ENCODE results near the gene C14orf93. TPM values are rescaled to one million over a fixed set of nuclear protein-coding genes. Genes with fewer than 3 reads are reported as not detected.

The C14orf93 gene
- total RNA-seq, 2 donors from 2014 or later: 15.1 to 17.6 TPM

DNA sequence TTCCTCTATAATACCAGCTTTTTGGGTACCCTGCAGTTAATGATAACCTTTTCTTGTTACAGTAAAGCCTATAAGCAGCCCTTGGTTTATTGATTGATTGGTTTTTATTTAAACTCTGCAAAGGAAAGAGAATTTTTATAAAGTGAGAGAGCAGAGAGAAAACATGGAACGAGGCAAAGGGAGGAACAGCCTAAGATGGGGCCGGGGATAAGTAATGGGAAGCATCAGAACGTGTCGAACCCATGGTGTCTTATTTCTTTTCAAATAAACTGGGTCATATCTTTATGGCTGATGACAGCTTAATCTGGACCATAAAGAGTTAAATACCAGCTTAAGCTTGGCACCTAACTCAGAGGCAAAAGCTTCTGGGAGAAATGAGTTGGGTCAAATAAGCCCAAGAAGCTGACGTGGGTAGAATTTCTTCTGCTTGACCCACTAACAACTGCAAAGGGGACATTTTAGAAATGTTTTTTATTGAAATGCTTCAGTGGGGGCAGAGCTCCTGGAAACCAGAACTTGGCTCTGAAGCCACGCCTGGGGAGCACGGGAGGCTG is 12.0 kb upstream of the C14orf93 start:
- Histone ChIP-seq H3K4me1 (replicated peaks) (no peaks in the 10 kb centered on the region), H3K27me3 (replicated peaks; ENCODE audit: insufficient read depth) (no peaks in the 10 kb centered on the region), H3K9me3 (no peaks in the 10 kb centered on the region), H3K4me3 (no peak overlapping the region), H3K27ac (no peak overlapping the region), H3K36me3 (no peaks in the 10 kb centered on the region)
- TF ChIP-seq POLR2A (IDR thresholded peaks at IDR 0.05): no peak
- no peak for TF ChIP-seq POLR2AphosphoS5 (IDR thresholded peaks at IDR 0.05)
- TF ChIP-seq, protein P1, sequence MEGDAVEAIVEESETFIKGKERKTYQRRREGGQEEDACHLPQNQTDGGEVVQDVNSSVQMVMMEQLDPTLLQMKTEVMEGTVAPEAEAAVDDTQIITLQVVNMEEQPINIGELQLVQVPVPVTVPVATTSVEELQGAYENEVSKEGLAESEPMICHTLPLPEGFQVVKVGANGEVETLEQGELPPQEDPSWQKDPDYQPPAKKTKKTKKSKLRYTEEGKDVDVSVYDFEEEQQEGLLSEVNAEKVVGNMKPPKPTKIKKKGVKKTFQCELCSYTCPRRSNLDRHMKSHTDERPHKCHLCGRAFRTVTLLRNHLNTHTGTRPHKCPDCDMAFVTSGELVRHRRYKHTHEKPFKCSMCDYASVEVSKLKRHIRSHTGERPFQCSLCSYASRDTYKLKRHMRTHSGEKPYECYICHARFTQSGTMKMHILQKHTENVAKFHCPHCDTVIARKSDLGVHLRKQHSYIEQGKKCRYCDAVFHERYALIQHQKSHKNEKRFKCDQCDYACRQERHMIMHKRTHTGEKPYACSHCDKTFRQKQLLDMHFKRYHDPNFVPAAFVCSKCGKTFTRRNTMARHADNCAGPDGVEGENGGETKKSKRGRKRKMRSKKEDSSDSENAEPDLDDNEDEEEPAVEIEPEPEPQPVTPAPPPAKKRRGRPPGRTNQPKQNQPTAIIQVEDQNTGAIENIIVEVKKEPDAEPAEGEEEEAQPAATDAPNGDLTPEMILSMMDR (IDR thresholded peaks at IDR 0.05): no peak
- DNase-seq (ENCODE audit: low spot score): no peak
- intact Hi-C loops (cut with DNase I): no loop called here
- WGBS: 42% methylated on average over 7 of the region's 7 CpGs

DNA sequence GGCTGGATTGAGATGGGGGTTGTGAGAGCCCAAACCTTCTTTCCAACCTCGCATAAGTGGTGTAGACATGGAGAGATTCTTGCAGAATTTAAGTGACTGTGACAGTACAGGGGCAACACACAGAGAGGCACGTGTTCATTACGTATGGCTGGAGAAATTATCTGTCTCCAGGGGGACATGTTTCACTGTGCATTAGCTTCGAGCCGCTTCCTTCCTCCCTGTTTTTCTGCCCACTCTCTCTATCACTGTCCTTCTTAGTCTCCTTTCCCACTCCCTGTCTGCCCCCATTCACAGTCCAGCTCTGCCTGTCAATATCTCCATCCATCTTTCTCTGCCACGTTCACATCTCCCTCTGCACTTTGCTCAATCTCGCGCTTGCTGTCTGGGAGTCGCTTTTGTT is 11.5 kb upstream of the C14orf93 start:
- Histone ChIP-seq H3K9me3 (no peaks in the 10 kb centered on the region), H3K27ac (no peak overlapping the region), H3K4me1 (replicated peaks) (no peaks in the 10 kb centered on the region), H3K36me3 (no peaks in the 10 kb centered on the region), H3K4me3 (no peak overlapping the region), H3K27me3 (replicated peaks; ENCODE audit: insufficient read depth) (no peaks in the 10 kb centered on the region)
- WGBS: 65% methylated on average over 9 of the region's 9 CpGs
- DNase-seq (ENCODE audit: low spot score): no peak
- TF ChIP-seq POLR2AphosphoS5 (IDR thresholded peaks at IDR 0.05) (no peak), POLR2A (IDR thresholded peaks at IDR 0.05) (no peak)
- TF ChIP-seq, protein P1 (IDR thresholded peaks at IDR 0.05): no peak
- intact Hi-C loops (cut with DNase I): no loop called here

DNA sequence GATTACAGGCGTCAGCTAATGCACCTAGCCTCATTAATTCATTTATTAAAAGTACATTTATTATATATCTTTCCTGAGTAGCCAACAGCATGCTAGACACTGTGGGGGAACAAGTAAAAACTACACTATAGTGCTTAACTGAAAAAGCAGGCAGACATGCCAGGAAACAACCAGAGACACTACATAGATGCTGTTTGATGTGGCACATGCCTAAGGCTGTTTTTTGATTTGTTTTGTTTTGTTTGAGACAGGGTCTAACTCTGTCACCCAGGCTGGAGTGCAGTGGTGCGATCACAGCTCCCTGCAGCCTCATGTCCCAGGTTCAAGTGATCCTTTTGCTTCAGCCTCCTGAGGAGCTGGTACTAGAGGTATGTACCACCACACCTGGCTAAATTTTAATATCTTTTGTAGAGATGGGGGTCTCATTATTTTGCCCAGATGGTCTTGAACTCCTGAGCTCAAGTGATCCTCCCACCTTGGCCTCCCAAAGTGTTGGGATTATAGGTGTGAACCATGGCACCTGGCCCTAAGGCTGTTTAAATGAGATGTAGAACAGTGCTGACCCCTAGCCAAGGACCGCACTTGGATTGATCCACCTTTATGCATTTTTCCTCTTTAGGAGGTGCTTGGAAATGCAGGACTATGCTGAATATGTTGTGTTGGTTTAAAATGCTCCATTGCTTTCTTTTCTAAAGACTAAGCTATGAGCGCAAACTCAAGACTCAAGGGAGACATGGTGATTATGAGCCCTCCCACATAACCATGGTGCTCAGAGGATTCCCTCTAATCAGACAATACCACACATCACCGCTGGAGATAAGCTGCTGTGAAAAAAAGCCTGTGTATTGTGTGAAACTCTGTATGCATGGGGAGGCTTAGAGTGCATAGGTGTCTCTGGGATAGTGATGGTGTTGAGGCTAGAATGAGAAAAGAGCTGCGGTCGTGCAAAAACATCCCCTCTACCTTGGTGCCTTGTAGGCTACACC is 10.5 kb upstream of the C14orf93 start:
- Histone ChIP-seq H3K9me3 (no peaks in the 10 kb centered on the region), H3K27me3 (replicated peaks; ENCODE audit: insufficient read depth) (no peaks in the 10 kb centered on the region), H3K27ac (no peak overlapping the region), H3K4me3 (no peak overlapping the region), H3K4me1 (replicated peaks) (no peaks in the 10 kb centered on the region), H3K36me3 (no peaks in the 10 kb centered on the region)
- DNase-seq (ENCODE audit: low spot score): no peak
- TF ChIP-seq POLR2AphosphoS5 (IDR thresholded peaks at IDR 0.05) (no peak), POLR2A (IDR thresholded peaks at IDR 0.05) (no peak)
- TF ChIP-seq, protein P1 (IDR thresholded peaks at IDR 0.05): no peak
- intact Hi-C loops (cut with DNase I): no loop called here
- WGBS: 91% methylated on average over 7 of the region's 7 CpGs

DNA sequence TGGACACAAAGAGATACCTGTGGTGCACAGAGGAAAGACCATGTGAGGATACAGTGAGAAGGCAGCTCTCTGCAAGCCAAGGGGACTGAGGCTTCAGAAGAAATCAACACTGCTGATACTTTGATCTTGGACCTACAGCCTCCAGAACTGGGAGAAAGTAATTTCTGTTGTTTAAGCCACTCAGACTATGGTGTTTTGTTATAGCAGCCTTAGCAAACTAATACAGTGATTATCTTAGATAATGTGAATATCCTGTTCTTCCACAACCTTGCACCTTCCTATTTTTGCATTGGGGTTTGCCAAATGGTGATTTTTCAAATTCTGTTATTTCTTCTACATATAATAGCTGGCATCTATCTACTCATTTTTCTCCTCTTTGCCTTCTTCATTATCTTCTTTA is 8.2 kb upstream of the C14orf93 start:
- no peak overlapping the region for H3K27ac ChIP-seq
- H3K9me3 ChIP-seq: no peaks in the 10 kb centered on the region
- intact Hi-C loops (cut with DNase I): no loop called here
- no peak for DNase-seq (ENCODE audit: low spot score)
- no peaks in the 10 kb centered on the region for H3K4me1 ChIP-seq (replicated peaks)
- TF ChIP-seq POLR2A (IDR thresholded peaks at IDR 0.05): no peak
- TF ChIP-seq POLR2AphosphoS5 (IDR thresholded peaks at IDR 0.05): no peak
- TF ChIP-seq, protein P1 (IDR thresholded peaks at IDR 0.05): no peak
- H3K27me3 ChIP-seq (replicated peaks; ENCODE audit: insufficient read depth): no peaks in the 10 kb centered on the region
- no peaks in the 10 kb centered on the region for H3K36me3 ChIP-seq
- no peak overlapping the region for H3K4me3 ChIP-seq
